ENCODE data around the gene PLAGL2.

PLAGL2 gene

DNA sequence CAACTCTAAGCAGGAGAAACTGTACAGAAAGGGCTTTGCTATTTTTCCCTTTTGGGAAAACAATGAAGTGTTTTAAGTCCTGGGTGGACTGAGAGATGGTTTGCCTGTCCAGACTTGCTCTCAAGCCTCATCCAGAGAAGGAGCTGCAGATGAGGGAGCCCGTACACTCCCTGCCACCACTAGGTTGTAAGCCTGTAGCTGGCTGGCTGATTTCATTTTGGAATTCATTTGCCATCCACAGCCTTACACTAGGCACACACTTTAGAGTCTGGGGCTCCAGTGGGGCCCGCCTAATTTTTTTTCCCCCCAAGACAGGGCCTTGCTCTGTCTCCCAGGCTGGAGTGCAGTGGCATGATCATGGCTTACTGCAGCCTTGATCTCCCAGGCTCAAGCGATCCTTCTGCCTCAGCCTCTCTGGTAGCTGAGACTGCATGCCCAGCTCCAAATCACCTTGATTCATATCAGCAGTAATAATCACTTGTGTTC, 28.5 kb upstream of the PLAGL2 start:
- no peaks in the 10 kb centered on the region for H3K9me3 Mint-ChIP-seq
- peaks cover 58% of the 10 kb centered on the region for H3K4me1 Mint-ChIP-seq (ENCODE audit: low read depth)
- peaks cover 63% of the 10 kb centered on the region for H3K36me3 Mint-ChIP-seq (ENCODE audit: low read depth)
- H3K27ac Mint-ChIP-seq: peak overlapping the region; percentile 62
- no peak overlapping the region for H3K4me3 Mint-ChIP-seq
- no peaks in the 10 kb centered on the region for H3K27me3 Mint-ChIP-seq

DNA sequence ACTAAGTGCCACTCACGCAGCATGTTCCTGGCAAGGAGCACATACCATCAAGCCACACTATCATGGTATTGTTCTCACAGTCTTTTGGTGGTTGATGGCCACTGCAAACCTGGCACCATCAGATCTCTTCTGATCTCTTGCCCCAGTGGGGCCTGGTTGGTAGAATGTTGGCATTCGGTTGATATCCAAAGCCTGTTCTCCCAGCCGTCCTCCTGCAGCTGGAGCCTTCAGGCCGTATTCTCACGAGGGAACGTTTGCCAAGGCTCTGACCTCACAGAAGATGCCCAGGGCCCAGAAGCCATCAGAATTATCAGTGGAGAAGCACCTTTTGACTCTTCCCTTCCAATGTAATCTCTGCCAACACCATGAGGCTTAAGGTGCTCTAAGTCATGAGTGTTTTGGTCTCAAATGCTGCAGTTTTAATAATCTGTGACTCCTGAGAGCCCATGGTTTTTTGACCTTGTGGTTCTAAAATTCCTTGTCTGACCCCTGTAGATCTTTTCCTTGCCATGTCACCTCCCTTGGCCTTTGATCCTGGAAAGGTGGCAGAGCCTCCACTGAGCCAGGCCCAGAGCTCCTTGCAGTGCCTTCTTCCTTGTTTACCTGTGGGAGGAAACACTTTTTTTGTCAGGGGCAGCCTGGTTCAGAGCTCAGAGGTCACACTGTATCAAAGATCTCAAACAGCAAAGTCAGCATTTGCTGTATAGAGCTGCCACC, 27.9 kb upstream of the PLAGL2 start:
- peaks cover 59% of the 10 kb centered on the region for H3K4me1 Mint-ChIP-seq (ENCODE audit: low read depth)
- H3K27ac Mint-ChIP-seq: peak overlapping the region; percentile 62
- no peaks in the 10 kb centered on the region for H3K27me3 Mint-ChIP-seq
- peaks cover 69% of the 10 kb centered on the region for H3K36me3 Mint-ChIP-seq (ENCODE audit: low read depth)
- no peaks in the 10 kb centered on the region for H3K9me3 Mint-ChIP-seq
- H3K4me3 Mint-ChIP-seq: no peak overlapping the region

DNA sequence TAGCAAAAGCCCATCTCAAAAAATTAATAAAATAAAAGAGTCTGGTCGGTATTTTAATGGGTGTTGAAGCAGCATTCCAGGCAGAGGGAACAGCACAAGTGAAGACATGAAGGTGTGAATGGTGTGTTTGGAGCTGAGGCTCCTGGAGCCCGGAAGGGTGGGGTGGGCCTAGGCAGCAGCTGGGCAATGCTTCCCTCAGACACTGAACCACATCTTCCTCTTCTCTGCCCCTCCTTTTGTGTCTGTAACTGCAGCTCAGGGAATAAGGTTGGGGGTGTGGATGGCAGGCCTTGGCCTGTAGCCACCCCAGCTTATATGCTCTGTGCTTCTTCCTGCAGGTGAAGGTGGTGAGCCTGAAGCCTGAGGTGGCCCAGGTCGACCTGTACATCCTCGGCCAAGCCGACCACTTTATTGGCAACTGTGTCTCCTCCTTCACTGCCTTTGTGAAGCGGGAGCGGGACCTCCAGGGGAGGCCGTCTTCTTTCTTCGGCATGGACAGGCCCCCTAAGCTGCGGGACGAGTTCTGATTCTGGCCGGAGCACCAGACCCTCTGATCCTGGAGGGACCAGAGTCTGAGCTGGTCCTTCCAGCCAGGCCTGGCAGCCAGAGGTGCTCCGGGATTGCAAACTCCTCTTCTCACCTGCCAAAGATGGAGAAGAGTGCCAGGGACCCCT, 26.7 kb upstream of the PLAGL2 start:
- H3K27ac Mint-ChIP-seq: peak overlapping the region; percentile 99
- H3K36me3 Mint-ChIP-seq (ENCODE audit: low read depth): peaks cover 77% of the 10 kb centered on the region
- no peaks in the 10 kb centered on the region for H3K9me3 Mint-ChIP-seq
- H3K4me3 Mint-ChIP-seq: no peak overlapping the region
- no peaks in the 10 kb centered on the region for H3K27me3 Mint-ChIP-seq
- peaks cover 53% of the 10 kb centered on the region for H3K4me1 Mint-ChIP-seq (ENCODE audit: low read depth)

DNA sequence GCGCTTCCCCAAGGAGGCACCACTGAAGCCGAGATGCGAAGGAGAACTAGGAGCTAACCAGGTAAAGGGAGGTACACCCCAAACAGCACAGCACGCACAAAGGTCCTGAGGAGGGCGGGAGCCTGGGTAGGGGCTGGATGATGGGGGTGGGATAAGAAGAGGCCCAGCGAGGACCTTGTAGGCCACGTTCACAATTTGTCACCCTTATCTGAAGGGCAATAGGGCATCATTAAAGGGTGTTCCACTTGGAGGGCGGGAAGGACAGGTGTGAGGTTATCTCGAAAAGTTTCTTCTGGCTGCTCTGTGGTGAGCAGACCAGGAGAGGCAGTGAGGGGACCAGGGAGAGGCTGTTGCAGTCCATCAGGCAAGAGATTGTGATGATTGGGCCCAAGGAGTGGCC, 25.7 kb upstream of the PLAGL2 start:
- H3K9me3 Mint-ChIP-seq: no peaks in the 10 kb centered on the region
- H3K4me1 Mint-ChIP-seq (ENCODE audit: low read depth): peaks cover 49% of the 10 kb centered on the region
- peak overlapping the region; percentile 99 for H3K27ac Mint-ChIP-seq
- peak overlapping the region; percentile 55 for H3K4me3 Mint-ChIP-seq
- no peaks in the 10 kb centered on the region for H3K27me3 Mint-ChIP-seq
- peaks cover 87% of the 10 kb centered on the region for H3K36me3 Mint-ChIP-seq (ENCODE audit: low read depth)

DNA sequence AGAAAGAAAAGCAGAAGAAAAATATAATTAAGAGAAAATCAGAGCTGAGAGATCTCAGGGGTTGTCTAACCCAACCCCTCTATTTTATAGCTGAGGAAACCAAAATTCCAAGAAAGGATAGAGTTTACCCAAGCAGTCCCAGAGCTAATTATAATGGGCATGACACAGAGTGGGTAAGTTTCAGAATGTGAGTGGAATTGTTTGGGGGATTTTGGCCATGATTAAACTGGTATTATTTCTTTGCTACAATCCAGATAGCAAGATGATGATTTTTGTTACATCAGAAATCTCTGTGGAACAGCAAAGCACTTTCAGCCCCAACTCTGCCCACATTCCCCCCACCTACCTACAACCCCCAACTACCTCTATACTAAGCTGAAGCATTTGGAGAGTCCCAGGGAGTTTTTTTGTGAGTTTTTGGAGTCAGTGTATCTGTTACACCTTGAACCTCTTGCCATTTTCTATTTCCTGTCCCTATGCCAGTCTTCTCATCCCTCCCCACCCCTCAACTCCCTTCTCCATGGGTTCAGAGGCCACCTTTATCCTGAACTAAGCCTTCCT, 24.9 kb upstream of the PLAGL2 start:
- peaks cover 46% of the 10 kb centered on the region for H3K4me1 Mint-ChIP-seq (ENCODE audit: low read depth)
- H3K9me3 Mint-ChIP-seq: no peaks in the 10 kb centered on the region
- peak overlapping the region; percentile 64 for H3K4me3 Mint-ChIP-seq
- H3K27ac Mint-ChIP-seq: peak overlapping the region; percentile 99
- H3K36me3 Mint-ChIP-seq (ENCODE audit: low read depth): peaks cover 92% of the 10 kb centered on the region
- H3K27me3 Mint-ChIP-seq: no peaks in the 10 kb centered on the region

DNA sequence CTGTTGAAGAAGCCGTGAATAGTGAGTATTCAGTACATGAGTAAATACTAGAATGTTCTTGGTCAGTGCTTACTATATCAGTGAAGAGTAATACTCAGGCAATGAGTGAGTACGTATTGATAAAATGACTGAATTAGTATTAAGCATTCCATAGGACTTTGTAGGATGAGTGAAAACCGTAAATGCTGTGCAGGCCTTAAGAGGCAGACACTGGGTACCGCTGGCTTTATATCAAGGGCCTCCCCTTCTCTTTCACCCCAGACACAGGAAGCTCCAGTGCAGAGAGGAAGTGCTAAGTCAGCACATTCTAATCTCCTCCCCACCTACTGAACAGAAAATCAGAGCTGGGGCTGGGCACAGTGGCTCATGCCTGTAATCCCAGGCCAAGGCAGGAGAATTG, 24.3 kb upstream of the PLAGL2 start:
- no peaks in the 10 kb centered on the region for H3K9me3 Mint-ChIP-seq
- H3K36me3 Mint-ChIP-seq (ENCODE audit: low read depth): peaks cover 88% of the 10 kb centered on the region
- H3K4me3 Mint-ChIP-seq: peak overlapping the region; percentile 64
- H3K27me3 Mint-ChIP-seq: no peaks in the 10 kb centered on the region
- peaks cover 46% of the 10 kb centered on the region for H3K4me1 Mint-ChIP-seq (ENCODE audit: low read depth)
- H3K27ac Mint-ChIP-seq: peak overlapping the region; percentile 99

DNA sequence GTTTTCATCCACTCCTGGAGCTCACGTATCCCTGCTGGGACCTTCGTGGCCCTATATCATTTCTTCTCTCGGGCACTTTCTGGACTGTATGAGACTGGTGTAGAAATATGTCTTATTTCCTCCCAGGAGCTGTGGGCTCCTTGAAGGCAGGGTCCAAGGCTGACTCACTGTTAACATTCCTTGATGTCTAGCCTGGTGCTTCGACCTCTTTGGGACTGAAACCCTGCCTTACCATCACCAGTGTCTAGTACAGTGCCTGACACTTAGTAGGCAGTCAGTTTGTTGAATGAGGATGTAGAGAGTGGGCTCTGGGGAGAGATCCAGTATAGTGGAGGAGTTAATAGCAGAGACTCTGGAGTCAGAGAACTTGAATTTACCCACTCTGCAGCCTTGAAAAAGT, 23.7 kb upstream of the PLAGL2 start:
- peak overlapping the region; percentile 99 for H3K27ac Mint-ChIP-seq
- H3K4me3 Mint-ChIP-seq: peak overlapping the region; percentile 64
- no peaks in the 10 kb centered on the region for H3K9me3 Mint-ChIP-seq
- peaks cover 88% of the 10 kb centered on the region for H3K36me3 Mint-ChIP-seq (ENCODE audit: low read depth)
- H3K4me1 Mint-ChIP-seq (ENCODE audit: low read depth): peaks cover 50% of the 10 kb centered on the region
- no peaks in the 10 kb centered on the region for H3K27me3 Mint-ChIP-seq

DNA sequence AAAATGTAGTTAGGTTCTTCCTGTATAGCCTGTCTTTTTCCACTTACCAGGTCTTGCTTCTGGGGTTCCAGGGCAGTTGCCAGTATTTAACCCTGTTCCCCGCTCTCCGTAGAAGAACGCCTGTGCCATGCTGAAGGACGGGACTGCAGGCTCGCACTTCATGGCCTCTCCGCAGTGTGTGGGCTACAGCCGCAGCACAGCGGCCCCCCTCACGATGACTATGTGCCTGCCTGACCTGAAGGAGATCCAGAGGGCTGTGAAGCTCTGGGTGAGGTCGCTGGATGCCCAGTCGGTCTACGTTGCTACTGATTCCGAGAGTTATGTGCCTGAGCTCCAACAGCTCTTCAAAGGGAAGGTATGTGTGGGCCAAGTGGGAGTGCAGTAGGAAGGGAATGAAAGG, 23.2 kb upstream of the PLAGL2 start:
- peaks cover 50% of the 10 kb centered on the region for H3K4me1 Mint-ChIP-seq (ENCODE audit: low read depth)
- peaks cover 88% of the 10 kb centered on the region for H3K36me3 Mint-ChIP-seq (ENCODE audit: low read depth)
- no peaks in the 10 kb centered on the region for H3K27me3 Mint-ChIP-seq
- no peak overlapping the region for H3K4me3 Mint-ChIP-seq
- peak overlapping the region; percentile 99 for H3K27ac Mint-ChIP-seq
- no peaks in the 10 kb centered on the region for H3K9me3 Mint-ChIP-seq

DNA sequence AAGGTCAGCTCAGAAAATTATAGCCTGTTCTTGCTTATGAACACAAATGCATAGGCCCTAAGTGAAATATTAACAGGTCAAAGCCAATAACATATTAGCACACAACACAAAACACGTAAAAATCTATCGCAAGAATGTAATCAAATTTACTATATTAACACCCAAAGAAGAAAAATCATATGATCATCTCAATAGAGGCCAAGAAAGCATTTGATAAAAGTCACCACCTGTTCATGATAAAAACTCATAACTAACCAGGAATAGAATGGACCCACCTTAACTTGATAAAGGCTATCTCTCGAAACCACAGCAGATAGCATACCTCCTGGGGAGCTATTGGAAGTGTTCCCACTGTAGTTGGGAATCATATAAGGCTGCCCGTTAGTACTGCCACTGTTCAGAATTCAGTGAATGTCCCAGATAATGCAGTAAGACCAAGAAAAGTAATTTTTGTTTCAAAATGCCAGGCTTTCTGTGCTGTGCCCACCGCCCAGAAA, 21.8 kb upstream of the PLAGL2 start:
- H3K36me3 Mint-ChIP-seq (ENCODE audit: low read depth): peaks cover 85% of the 10 kb centered on the region
- peaks cover 49% of the 10 kb centered on the region for H3K4me1 Mint-ChIP-seq (ENCODE audit: low read depth)
- H3K27me3 Mint-ChIP-seq: no peaks in the 10 kb centered on the region
- H3K9me3 Mint-ChIP-seq: no peaks in the 10 kb centered on the region
- no peak overlapping the region for H3K4me3 Mint-ChIP-seq
- H3K27ac Mint-ChIP-seq: peak overlapping the region; percentile 81

DNA sequence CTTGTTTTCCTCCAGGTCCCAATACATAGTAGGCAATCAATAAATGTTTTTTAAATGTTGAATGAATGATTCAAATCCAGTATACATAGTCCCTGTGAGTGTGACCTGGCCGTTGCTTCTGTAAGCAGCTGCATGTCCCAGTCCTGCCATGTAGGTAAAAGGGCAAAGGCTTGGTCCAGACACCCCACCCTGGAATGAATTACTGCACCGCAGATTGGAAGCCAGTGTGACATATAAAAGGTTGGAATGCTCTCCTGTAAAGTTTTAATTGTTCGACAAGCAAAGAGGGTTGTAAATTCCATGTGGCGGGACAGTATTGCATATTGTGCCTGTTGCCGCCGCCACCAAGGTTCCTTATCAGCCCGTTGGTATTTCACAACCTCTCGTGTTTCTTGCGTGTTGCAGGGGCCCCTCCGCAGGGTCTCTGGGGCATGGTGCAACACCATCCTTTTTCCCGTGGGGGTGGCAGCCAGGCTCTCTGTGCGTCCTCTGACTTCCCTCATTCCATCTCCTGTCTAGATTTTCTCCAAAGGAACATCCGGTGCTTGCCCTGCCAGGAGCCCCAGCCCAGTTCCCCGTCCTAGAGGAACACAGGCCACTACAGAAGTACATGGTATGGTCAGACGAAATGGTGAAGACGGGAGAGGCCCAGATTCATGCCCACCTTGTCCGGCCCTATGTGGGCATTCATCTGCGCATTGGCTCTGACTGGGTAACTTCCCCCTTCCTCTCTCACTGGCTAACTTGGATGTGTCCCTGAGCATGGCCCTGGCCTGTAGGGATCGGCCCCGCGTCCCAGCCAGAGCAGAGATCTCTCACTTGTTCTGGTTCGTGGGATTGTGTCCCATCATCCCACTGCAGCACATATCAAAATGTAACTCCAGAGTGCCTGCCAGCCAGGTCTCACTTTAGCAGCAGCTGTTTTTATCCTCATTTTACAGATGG, 20.5 kb upstream of the PLAGL2 start:
- Mint-ChIP-seq H3K4me1 (ENCODE audit: low read depth) (peaks cover 38% of the 10 kb centered on the region), H3K27ac (peak overlapping the region; percentile 77), H3K27me3 (no peaks in the 10 kb centered on the region), H3K4me3 (no peak overlapping the region), H3K36me3 (ENCODE audit: low read depth) (peaks cover 85% of the 10 kb centered on the region), H3K9me3 (no peaks in the 10 kb centered on the region)

DNA sequence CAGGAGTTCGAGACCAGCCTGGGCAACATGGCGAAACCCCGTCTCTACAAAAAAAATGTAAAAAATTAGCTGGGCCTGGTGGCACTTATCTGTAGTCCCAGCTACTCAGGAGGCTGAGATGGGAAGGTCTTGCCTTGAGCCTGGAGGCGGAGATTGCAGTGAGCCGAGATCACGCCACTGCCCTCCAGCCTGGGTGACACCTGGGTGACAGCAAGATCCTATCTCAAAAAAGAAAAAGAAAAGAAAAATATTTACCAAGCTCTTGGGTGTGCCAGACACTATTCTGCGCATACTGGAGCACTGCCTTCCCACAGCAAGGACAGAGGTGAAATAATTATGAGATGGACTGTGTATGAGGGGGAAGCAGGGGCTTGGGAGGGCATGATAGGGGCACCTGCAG, 19.8 kb upstream of the PLAGL2 start:
- no peak overlapping the region for H3K27ac Mint-ChIP-seq

DNA sequence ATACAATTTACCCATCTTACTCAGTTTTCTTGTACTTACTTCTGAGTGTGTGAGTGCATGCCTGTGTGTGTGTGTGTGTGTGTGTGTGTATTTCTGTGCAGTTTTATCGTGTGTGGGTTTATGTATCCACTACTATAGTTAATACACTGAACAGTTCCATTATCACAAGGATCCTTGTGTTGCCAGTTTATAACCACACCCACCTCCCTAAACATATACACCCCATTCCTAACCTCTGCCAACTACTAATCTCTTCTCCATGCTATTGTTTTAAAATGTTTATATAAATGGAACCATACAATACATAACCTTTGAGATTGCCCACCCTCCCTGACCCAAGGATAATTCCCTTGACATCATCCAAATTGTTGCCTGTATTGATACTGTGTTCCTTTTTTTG, 18.8 kb upstream of the PLAGL2 start:
- H3K27ac Mint-ChIP-seq: no peak overlapping the region
- H3K9me3 Mint-ChIP-seq: no peaks in the 10 kb centered on the region
- peaks cover 21% of the 10 kb centered on the region for H3K4me1 Mint-ChIP-seq (ENCODE audit: low read depth)
- H3K27me3 Mint-ChIP-seq: no peaks in the 10 kb centered on the region
- no peak overlapping the region for H3K4me3 Mint-ChIP-seq
- peaks cover 87% of the 10 kb centered on the region for H3K36me3 Mint-ChIP-seq (ENCODE audit: low read depth)

More for the DNA sequence above, 19.8 kb upstream of the PLAGL2 start:
- Mint-ChIP-seq H3K9me3 (no peaks in the 10 kb centered on the region), H3K4me1 (ENCODE audit: low read depth) (peaks cover 30% of the 10 kb centered on the region), H3K27me3 (no peaks in the 10 kb centered on the region), H3K4me3 (no peak overlapping the region), H3K36me3 (ENCODE audit: low read depth) (peaks cover 86% of the 10 kb centered on the region)

DNA sequence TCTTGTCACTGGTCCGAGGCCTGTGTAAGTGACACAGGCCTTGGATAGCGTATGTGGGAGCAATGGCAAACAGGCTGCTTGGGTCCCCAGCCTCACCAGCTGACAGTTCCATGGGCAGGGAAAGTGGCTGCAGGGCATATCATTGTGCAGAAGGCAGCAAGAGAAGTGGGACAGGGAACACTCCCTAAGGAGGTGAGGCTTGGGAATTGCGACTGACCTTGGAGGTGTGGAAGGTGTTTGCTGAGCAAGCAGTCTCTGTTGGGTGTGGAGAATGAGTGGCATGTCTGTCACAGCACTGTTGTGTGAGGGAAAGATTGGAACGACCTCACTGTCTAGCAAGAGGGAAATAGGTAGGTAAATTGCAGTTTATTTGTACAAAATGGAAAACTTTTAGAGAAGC, 16.9 kb upstream of the PLAGL2 start:
- Mint-ChIP-seq H3K27me3 (no peaks in the 10 kb centered on the region), H3K27ac (peak overlapping the region; percentile 19), H3K4me1 (ENCODE audit: low read depth) (peaks cover 9% of the 10 kb centered on the region), H3K9me3 (no peaks in the 10 kb centered on the region), H3K4me3 (no peak overlapping the region), H3K36me3 (ENCODE audit: low read depth) (peaks cover 87% of the 10 kb centered on the region)

DNA sequence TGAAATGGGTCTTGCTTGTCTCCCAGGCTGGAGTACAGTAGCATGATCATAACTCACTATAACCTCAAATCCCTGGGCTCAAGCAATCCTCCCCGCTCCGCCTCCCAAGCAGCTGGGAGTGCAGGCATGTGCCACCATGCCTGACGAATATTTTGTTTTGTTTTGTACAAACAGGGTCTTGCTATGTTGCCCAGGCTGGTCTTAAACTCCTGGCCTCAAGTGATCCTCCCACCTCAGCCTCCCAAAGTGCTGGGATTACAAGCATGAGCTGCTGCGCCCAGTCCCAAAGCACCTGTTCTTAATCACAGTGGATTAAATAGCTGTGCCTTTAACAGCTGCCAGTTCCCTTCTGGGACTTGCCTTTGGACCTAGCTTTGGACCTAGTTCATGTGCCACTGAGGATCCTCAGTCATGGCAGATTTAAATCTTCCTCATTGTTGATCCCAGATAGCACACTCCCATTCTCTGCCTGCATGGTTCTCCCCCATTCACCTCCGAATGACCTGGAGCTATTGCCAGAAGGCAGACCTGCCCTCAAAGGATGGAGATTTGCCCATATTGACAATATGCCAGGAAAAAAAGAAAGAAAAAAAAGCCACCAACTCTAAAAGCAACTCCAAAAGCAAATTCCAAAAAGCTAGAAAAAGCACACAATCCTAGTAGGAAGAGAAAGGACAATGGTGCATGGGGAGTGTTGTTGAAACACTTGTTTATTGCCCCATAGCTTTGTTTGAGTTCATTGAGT, 10.8 kb upstream of the PLAGL2 start:
- no peaks in the 10 kb centered on the region for H3K27me3 Mint-ChIP-seq
- H3K36me3 Mint-ChIP-seq (ENCODE audit: low read depth): peaks cover 91% of the 10 kb centered on the region
- H3K27ac Mint-ChIP-seq: peak overlapping the region; percentile 34
- H3K4me3 Mint-ChIP-seq: no peak overlapping the region
- peaks cover 6% of the 10 kb centered on the region for H3K4me1 Mint-ChIP-seq (ENCODE audit: low read depth)
- no peaks in the 10 kb centered on the region for H3K9me3 Mint-ChIP-seq
